Astrocyte (in vitro differentiated cells and primary cell): ENCODE results near the gene ABHD11.

Experiments used
- CTCF ChIP-seq: IDR thresholded peaks from 2 replicates; pipeline ENCODE4 v1.5.1; 2011; ENCODE audit warnings: low read depth, mild to moderate bottlenecking, inconsistent platforms, low read length, moderate library complexity; ENCODE audit not compliant: insufficient read depth
- EZH2 ChIP-seq: IDR thresholded peaks from 2 replicates; pipeline ENCODE4 v1.6.1; 2012; ENCODE audit warnings: mild to moderate bottlenecking, low read length, inconsistent platforms; ENCODE audit not compliant: insufficient read depth

- no peak for TF ChIP-seq CTCF
- no peak for TF ChIP-seq EZH2
These were observed 35.4 kb downstream of the ABHD11 start for GRCh38 chr7:73703225-73703624.
